AG09319 (cell line): Measurements from ENCODE around the gene C11orf71.
A peak's percentile ranks its signal among the peaks of the same experiment; 100 is the strongest.

Experiments
- DNase-seq: peaks from one replicate; pipeline ENCODE4 v3.0.0-alpha.2; 2010; ENCODE audit warnings: low read depth; ENCODE audit errors: extremely low read depth
- CTCF ChIP-seq: IDR thresholded peaks from 2 replicates; pipeline ENCODE4 v1.5.1; 2011; ENCODE audit warnings: low read depth, mild to moderate bottlenecking, inconsistent platforms, low read length, moderate library complexity

Gene C11orf71

DNA sequence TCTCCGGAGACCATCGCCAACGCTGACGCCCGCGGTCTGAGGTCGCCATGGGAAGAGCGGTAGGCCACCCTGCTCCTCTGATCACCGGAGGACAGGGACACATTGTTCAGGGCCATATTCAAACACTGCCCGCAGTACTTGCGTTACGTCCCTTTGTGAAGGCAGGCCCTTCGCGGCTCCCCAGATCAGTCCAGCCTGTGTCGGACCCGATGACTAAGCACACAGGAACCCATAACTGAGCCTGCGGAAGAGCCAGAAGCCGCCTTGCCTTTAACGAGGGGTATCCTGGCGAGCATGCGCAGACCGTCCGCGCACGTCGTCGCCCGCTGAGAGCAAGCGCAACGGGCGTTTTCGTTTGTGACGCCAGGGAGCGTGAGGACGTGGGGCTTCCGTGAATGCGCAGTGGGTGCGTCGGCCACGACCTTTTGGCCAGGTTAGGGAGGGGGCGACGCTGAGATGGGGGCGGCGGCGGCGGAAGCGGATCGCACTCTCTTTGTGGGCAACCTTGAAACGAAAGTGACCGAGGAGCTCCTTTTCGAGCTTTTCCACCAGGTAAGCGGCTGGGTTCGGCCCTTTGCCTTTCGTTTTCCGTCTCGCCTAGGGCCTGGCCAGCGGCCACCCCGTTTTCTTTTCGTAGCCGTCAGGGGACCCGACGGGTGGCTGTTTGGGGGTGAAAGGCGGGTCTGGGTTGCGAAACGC, at the start of gene C11orf71, which contains the start of gene RBM7:
TSS of gene C11orf71 (minus strand) at position 296 of the 699 bp plus-strand sequence. CDS start at position 116, 180 bp downstream.
TSS of gene RBM7 (plus strand) at position 451 of the 699 bp plus-strand sequence. CDS start at position 457, 6 bp downstream.
- DNase-seq = peak; percentile 98
- TF ChIP-seq CTCF = no peak

DNA sequence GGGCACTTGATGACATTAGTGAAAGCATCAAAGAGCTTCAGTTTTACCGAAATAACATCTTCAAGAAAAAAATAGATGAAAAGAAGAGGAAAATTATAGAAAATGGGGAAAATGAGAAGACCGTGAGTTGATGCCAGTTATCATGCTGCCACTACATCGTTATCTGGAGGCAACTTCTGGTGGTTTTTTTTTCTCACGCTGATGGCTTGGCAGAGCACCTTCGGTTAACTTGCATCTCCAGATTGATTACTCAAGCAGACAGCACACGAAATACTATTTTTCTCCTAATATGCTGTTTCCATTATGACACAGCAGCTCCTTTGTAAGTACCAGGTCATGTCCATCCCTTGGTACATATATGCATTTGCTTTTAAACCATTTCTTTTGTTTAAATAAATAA, 49.5 kb upstream of the C11orf71 start:
- no peak for DNase-seq
- no peak for TF ChIP-seq CTCF

GRCh38 chr11:114448749-114449482, 48.6 kb upstream of the C11orf71 start:
- TF ChIP-seq CTCF = no peak
- no peak for DNase-seq

DNA sequence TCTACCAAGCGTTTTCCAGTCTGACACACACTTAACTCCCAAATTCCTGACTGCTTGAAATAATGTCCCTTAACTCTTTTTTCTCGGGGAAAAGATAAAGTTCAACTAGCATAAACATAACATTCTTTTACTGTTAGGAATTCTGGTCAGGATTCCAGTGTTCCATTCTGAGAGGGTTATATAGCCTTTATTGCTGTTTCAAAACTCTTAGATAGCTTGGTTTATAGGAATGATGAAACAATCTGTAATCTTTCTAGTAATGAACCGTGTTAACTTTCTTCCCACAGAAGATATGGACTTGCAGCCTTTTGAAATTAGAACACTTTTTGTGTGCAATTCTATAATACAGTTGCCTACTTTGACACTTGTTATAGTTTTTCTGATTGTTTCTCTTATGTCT, 47.6 kb upstream of the C11orf71 start:
- no peak for TF ChIP-seq CTCF
- DNase-seq = peak; percentile 57

DNA sequence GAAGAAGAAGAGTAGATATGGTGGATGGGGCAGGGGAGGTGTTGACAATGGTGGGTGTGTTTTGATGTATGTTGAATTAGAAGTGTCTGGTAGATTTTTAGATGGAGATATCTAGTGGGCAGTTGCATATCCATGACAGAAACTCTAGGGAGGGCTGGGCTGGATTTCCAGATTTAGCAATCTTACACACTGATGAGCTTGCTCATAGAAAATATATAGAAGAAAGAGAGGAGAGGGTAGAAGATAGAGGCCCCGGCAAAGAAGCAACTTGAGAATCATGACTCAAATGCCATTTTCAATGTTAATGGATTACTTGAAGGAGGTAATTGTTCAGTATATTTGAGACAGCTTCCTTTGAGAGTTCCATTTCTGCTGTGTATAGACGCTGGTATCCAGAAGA, 47.1 kb upstream of the C11orf71 start:
- TF ChIP-seq CTCF = no peak
- DNase-seq = no peak

GRCh38 chr11:114442536-114442935, 42.2 kb upstream of the C11orf71 start:
- no peak for DNase-seq
- no peak for TF ChIP-seq CTCF

GRCh38 chr11:114441921-114442320, 41.6 kb upstream of the C11orf71 start:
- TF ChIP-seq CTCF = no peak
- no peak for DNase-seq
